SK-N-SH treated with all-trans-retinoic acid at 6 μM for 48 hours (cell line): Measurements from ENCODE around the gene HDAC10.

Source experiments
- ATAC-seq: fragments of 200-7000 bp; cut with Tn5 transposase; 3 replicates; pipeline ENCODE4 v1.9.1; 2020; ENCODE audit warnings: mild to moderate bottlenecking, moderate library complexity
- ARNTL ChIP-seq: fragments of 450-650 bp; formaldehyde crosslinking; IDR thresholded peaks from 2 replicates; pipeline ENCODE4 v1.5.0; 2020; ENCODE audit warnings: low read depth, mild to moderate bottlenecking, moderate library complexity, borderline replicate concordance
- BACH2 ChIP-seq: fragments of 250-450 bp; sonication (Bioruptor Pico); IDR thresholded peaks from 2 replicates; pipeline ENCODE4 v1.9.0; 2021; ENCODE audit warnings: mild to moderate bottlenecking, borderline replicate concordance
- CSDC2 ChIP-seq: fragments of 250-450 bp; sonication (Bioruptor Pico); IDR thresholded peaks from 2 replicates; pipeline ENCODE4 v1.5.0; 2020; ENCODE audit warnings: mild to moderate bottlenecking, moderate library complexity
- CSRNP3 ChIP-seq: fragments of 250-450 bp; sonication (Bioruptor Pico); IDR thresholded peaks from 2 replicates; pipeline ENCODE4 v1.5.1; 2021; ENCODE audit warnings: mild to moderate bottlenecking, moderate library complexity
- GLIS3 ChIP-seq: fragments of 250-450 bp; sonication (Bioruptor Pico); IDR thresholded peaks from 2 replicates; pipeline ENCODE4 v1.5.0; 2020; ENCODE audit warnings: mild to moderate bottlenecking, moderate library complexity
- ISL1 ChIP-seq: fragments of 250-450 bp; sonication (Bioruptor Pico); IDR thresholded peaks from 2 replicates; pipeline ENCODE4 v2.1.2; 2022; ENCODE audit warnings: mild to moderate bottlenecking, moderate library complexity
- OSR1 ChIP-seq: fragments of 250-450 bp; sonication (Bioruptor Pico); IDR thresholded peaks from 2 replicates; pipeline ENCODE4 v1.8.0; 2022; ENCODE audit warnings: moderate library complexity, mild to moderate bottlenecking, inconsistent platforms
- PATZ1 ChIP-seq: fragments of 250-450 bp; sonication (Bioruptor Pico); IDR thresholded peaks from 2 replicates; pipeline ENCODE4 v1.8.0; 2020; ENCODE audit warnings: mild to moderate bottlenecking, moderate library complexity, borderline replicate concordance
- POU6F1 ChIP-seq: fragments of 250-450 bp; sonication (Bioruptor Pico); IDR thresholded peaks from 2 replicates; pipeline ENCODE4 v1.8.0; 2021; ENCODE audit warnings: low read depth, mild to moderate bottlenecking, moderate library complexity, borderline replicate concordance
- PPARA ChIP-seq: fragments of 250-450 bp; sonication (Bioruptor Pico); IDR thresholded peaks from 2 replicates; pipeline ENCODE4 v1.5.0; 2020; ENCODE audit warnings: mild to moderate bottlenecking, borderline replicate concordance
- RARB ChIP-seq: fragments of 250-450 bp; sonication (Bioruptor Pico); IDR thresholded peaks from 2 replicates; pipeline ENCODE4 v1.8.0; 2021; ENCODE audit warnings: mild to moderate bottlenecking, moderate library complexity
- SNAI2 ChIP-seq: fragments of 250-450 bp; sonication (Bioruptor Pico); IDR thresholded peaks from 2 replicates; pipeline ENCODE4 v1.5.0; 2020; ENCODE audit warnings: mild to moderate bottlenecking, moderate library complexity
- ZC3H10 ChIP-seq: fragments of 250-450 bp; sonication (Bioruptor Pico); IDR thresholded peaks from 2 replicates; pipeline ENCODE4 v1.5.1; 2021; ENCODE audit warnings: mild to moderate bottlenecking, moderate library complexity
- ZFP3 ChIP-seq: fragments of 250-450 bp; sonication (Bioruptor Pico); IDR thresholded peaks from 2 replicates; pipeline ENCODE4 v1.5.0; 2020; ENCODE audit warnings: mild to moderate bottlenecking, moderate library complexity
- ZFP30 ChIP-seq: fragments of 450-650 bp; formaldehyde crosslinking; IDR thresholded peaks from 2 replicates; pipeline ENCODE4 v1.5.0; 2022; ENCODE audit warnings: mild to moderate bottlenecking, moderate library complexity
- ZNF565 ChIP-seq: fragments of 450-650 bp; formaldehyde crosslinking; conservative IDR thresholded peaks from 2 replicates; pipeline ENCODE4 v1.5.0; 2020; ENCODE audit warnings: low read depth, mild to moderate bottlenecking, moderate library complexity
- ZNF70 ChIP-seq: fragments of 450-650 bp; formaldehyde crosslinking; IDR thresholded peaks from 2 replicates; pipeline ENCODE4 v1.5.0; 2020; ENCODE audit warnings: mild to moderate bottlenecking, moderate library complexity
- ZNF8 ChIP-seq: fragments of 450-650 bp; formaldehyde crosslinking; IDR thresholded peaks from 2 replicates; pipeline ENCODE4 v1.5.0; 2020; ENCODE audit warnings: mild to moderate bottlenecking, moderate library complexity
- TF ChIP-seq, protein P1 (sequence below): fragments of 250-450 bp; sonication (Bioruptor Pico); IDR thresholded peaks from 2 replicates; pipeline ENCODE4 v1.5.1; 2020; ENCODE audit warnings: low read depth, mild to moderate bottlenecking, moderate library complexity
- TF ChIP-seq, protein P2 (sequence below): fragments of 250-450 bp; sonication (Bioruptor Pico); IDR thresholded peaks from 2 replicates; pipeline ENCODE4 v1.5.0; 2020; ENCODE audit warnings: mild to moderate bottlenecking, moderate library complexity

The HDAC10 gene

GRCh38 chr22:50224071-50224470 is 27.0 kb downstream of the HDAC10 start:
- ATAC-seq = no peak
- TF ChIP-seq PATZ1 (no peak), ARNTL (CRISPR knock-in tag) (no peak), ZFP30 (no peak), OSR1 (CRISPR knock-in tag) (no peak), CSDC2 (CRISPR knock-in tag) (no peak), CSRNP3 (no peak), ZNF70 (CRISPR knock-in tag) (no peak), PPARA (CRISPR knock-in tag) (no peak), ZC3H10 (CRISPR knock-in tag) (no peak), BACH2 (CRISPR knock-in tag) (no peak), POU6F1 (CRISPR knock-in tag) (no peak)
- TF ChIP-seq, all 23 proteins: peak for 0

DNA sequence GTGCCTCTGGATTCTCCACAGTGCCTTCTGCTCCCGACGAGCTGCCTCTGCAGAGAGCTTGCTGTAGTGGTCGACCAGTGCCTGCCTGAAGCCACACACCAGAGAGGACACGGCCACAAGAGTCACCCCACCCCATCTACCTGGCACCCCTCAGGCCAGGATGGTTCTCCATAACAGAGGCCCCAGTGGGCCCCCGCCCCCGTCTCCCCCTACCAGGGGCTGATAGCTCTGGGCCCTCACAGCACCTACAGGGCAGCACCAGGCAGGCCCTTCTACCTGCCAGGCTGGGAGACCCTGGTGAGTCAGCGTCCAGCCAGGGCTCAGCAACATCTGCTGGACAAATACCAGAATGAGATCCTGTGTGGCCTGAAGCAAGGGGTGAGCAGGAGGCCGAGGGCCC is 28.6 kb downstream of the HDAC10 start:
- no peak for TF ChIP-seq ZNF565
- TF ChIP-seq ZNF8 (CRISPR knock-in tag) = no peak
- ATAC-seq = no peak

DNA sequence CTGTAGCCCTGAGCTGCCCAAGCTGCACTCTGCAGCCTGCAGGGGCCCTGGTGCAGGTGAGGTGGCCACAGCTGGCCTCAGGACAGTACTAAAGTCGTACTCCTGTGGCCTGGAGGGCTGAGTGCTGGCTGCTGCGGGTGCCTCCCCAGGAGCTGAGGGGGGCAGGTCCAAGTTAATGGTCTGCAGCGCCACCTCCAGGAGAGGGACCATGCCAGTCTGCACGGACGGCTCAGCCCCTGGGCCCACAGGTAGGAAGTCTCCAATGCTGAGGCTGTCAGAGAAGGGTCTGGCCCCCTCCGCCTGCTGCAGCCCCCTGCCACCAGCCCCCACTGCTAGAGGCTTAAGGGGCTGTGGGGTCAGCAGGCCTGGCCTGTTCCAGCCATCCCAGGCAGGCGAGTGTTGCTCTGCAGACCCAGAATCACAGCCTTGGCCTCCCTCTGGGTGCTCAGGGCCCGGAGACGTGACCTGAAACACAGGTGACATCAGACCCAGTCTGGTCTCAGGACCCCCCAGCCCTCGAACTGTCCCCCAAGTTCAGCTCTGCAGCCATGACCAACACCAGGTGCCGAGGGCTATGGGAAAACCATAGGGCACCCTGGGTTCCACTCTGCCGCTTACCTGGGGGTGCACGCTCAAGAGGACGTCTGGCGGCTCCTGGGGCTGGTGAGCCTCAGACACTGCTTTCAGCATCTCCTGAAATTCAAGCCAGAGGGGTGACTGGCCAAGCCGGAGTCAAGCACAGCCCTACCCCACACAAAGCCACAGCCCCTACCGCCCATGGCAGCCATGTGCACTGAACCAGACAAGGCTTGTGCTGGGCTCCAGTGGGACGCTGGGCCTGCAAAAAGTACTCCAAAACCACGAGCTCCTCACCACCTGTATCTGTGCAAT is 29.4 kb downstream of the HDAC10 start:
- TF ChIP-seq ZC3H10 (CRISPR knock-in tag) = no peak
- TF ChIP-seq, protein P1, sequence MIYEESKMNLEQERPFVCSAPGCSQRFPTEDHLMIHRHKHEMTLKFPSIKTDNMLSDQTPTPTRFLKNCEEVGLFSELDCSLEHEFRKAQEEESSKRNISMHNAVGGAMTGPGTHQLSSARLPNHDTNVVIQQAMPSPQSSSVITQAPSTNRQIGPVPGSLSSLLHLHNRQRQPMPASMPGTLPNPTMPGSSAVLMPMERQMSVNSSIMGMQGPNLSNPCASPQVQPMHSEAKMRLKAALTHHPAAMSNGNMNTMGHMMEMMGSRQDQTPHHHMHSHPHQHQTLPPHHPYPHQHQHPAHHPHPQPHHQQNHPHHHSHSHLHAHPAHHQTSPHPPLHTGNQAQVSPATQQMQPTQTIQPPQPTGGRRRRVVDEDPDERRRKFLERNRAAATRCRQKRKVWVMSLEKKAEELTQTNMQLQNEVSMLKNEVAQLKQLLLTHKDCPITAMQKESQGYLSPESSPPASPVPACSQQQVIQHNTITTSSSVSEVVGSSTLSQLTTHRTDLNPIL (CRISPR knock-in tag) = no peak
- no peak for TF ChIP-seq ZNF565
- no peak for TF ChIP-seq BACH2 (CRISPR knock-in tag)
- no peak for TF ChIP-seq SNAI2
- TF ChIP-seq, protein P2, sequence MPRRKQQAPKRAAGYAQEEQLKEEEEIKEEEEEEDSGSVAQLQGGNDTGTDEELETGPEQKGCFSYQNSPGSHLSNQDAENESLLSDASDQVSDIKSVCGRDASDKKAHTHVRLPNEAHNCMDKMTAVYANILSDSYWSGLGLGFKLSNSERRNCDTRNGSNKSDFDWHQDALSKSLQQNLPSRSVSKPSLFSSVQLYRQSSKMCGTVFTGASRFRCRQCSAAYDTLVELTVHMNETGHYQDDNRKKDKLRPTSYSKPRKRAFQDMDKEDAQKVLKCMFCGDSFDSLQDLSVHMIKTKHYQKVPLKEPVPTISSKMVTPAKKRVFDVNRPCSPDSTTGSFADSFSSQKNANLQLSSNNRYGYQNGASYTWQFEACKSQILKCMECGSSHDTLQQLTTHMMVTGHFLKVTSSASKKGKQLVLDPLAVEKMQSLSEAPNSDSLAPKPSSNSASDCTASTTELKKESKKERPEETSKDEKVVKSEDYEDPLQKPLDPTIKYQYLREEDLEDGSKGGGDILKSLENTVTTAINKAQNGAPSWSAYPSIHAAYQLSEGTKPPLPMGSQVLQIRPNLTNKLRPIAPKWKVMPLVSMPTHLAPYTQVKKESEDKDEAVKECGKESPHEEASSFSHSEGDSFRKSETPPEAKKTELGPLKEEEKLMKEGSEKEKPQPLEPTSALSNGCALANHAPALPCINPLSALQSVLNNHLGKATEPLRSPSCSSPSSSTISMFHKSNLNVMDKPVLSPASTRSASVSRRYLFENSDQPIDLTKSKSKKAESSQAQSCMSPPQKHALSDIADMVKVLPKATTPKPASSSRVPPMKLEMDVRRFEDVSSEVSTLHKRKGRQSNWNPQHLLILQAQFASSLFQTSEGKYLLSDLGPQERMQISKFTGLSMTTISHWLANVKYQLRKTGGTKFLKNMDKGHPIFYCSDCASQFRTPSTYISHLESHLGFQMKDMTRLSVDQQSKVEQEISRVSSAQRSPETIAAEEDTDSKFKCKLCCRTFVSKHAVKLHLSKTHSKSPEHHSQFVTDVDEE (CRISPR knock-in tag) = no peak
- no peak for TF ChIP-seq PPARA (CRISPR knock-in tag)
- no peak for TF ChIP-seq ISL1
- no peak for TF ChIP-seq GLIS3 (CRISPR knock-in tag)
- no peak for TF ChIP-seq ZNF8 (CRISPR knock-in tag)
- TF ChIP-seq ZFP30 = no peak
- no peak for TF ChIP-seq RARB (CRISPR knock-in tag)
- TF ChIP-seq OSR1 (CRISPR knock-in tag) = no peak
- TF ChIP-seq ZNF70 (CRISPR knock-in tag) = no peak
- no peak for TF ChIP-seq ZFP3
- no peak for TF ChIP-seq POU6F1 (CRISPR knock-in tag)
- TF ChIP-seq CSRNP3 = no peak
- ATAC-seq = no peak
